Measurements from ENCODE around the gene RXFP3.

The RXFP3 gene

DNA sequence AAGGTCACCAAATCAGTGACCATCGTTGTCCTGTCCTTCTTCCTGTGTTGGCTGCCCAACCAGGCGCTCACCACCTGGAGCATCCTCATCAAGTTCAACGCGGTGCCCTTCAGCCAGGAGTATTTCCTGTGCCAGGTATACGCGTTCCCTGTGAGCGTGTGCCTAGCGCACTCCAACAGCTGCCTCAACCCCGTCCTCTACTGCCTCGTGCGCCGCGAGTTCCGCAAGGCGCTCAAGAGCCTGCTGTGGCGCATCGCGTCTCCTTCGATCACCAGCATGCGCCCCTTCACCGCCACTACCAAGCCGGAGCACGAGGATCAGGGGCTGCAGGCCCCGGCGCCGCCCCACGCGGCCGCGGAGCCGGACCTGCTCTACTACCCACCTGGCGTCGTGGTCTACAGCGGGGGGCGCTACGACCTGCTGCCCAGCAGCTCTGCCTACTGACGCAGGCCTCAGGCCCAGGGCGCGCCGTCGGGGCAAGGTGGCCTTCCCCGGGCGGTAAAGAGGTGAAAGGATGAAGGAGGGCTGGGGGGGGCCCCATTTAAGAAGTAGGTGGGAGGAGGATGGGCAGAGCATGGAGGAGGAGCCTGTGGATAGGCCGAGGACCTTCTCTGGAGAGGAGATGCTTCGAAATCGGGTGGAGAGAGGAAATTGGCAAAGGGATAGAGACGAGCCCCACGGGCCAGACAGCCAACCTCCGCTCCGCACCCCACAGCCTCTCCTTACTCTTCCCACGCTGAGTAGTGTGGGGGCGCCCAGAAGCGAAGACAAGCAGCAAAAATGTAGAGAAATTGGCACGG is 1.7 kb downstream of the RXFP3 start:
- Histone ChIP-seq H3K9me2 (replicated peaks; ENCODE audit: low read depth, low read length) (no peaks in the 10 kb centered on the region), H3K9me3 (ENCODE audit: insufficient read depth, low read depth, low read length) (no peaks in the 10 kb centered on the region), H3K36me3 (ENCODE audit: insufficient read depth, low read length) (no peaks in the 10 kb centered on the region), H3K4me2 (ENCODE audit: low read depth, low read length, poor library complexity, severe bottlenecking) (no peak overlapping the region), H3K4me3 (ENCODE audit: low read length, poor library complexity, severe bottlenecking) (no peak overlapping the region), H3K4me1 (ENCODE audit: insufficient read depth, low read length, poor library complexity, severe bottlenecking) (no peaks in the 10 kb centered on the region), H3K9ac (ENCODE audit: low read depth, low read length, poor library complexity, severe bottlenecking) (no peak overlapping the region), H2AFZ (ENCODE audit: low read length) (no peak overlapping the region), H3K27me3 (ENCODE audit: insufficient read depth, low read length, poor library complexity, severe bottlenecking) (peaks cover 5% of the 10 kb centered on the region), H4K20me1 (ENCODE audit: insufficient read depth, low read length, poor library complexity, severe bottlenecking) (no peaks in the 10 kb centered on the region), H3F3A (ENCODE audit: low read depth) (no peaks in the 10 kb centered on the region), H3K79me2 (ENCODE audit: insufficient read depth, low read length) (no peaks in the 10 kb centered on the region)
- TF ChIP-seq, protein P1, sequence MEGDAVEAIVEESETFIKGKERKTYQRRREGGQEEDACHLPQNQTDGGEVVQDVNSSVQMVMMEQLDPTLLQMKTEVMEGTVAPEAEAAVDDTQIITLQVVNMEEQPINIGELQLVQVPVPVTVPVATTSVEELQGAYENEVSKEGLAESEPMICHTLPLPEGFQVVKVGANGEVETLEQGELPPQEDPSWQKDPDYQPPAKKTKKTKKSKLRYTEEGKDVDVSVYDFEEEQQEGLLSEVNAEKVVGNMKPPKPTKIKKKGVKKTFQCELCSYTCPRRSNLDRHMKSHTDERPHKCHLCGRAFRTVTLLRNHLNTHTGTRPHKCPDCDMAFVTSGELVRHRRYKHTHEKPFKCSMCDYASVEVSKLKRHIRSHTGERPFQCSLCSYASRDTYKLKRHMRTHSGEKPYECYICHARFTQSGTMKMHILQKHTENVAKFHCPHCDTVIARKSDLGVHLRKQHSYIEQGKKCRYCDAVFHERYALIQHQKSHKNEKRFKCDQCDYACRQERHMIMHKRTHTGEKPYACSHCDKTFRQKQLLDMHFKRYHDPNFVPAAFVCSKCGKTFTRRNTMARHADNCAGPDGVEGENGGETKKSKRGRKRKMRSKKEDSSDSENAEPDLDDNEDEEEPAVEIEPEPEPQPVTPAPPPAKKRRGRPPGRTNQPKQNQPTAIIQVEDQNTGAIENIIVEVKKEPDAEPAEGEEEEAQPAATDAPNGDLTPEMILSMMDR (conservative IDR thresholded peaks at IDR 0.05; ENCODE audit: low read length) = no peak
- TF ChIP-seq EZH2phosphoT487 (IDR thresholded peaks at IDR 0.05; ENCODE audit: borderline replicate concordance) = no peak

DNA sequence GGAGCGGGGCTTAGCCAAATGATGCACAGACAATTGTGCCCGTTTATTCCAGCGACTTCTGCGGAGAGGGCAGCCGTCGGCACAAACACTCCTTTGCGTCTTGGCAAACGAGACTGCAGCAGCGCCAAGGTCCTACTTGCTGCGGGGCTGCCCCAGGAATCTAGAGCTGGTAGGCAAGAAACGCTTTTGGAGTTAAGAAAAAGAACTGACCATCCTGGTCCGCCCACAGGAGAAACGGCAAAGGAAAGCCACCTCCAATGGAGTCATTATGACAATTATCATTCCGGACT is 2.3 kb downstream of the RXFP3 start:
- Histone ChIP-seq H3F3A (ENCODE audit: low read depth) (no peaks in the 10 kb centered on the region), H3K9me3 (ENCODE audit: insufficient read depth, low read depth, low read length) (no peaks in the 10 kb centered on the region), H2AFZ (ENCODE audit: low read length) (no peak overlapping the region), H3K9ac (ENCODE audit: low read depth, low read length, poor library complexity, severe bottlenecking) (no peak overlapping the region), H3K79me2 (ENCODE audit: insufficient read depth, low read length) (no peaks in the 10 kb centered on the region), H3K4me1 (ENCODE audit: insufficient read depth, low read length, poor library complexity, severe bottlenecking) (no peaks in the 10 kb centered on the region), H4K20me1 (ENCODE audit: insufficient read depth, low read length, poor library complexity, severe bottlenecking) (no peaks in the 10 kb centered on the region), H3K4me2 (ENCODE audit: low read depth, low read length, poor library complexity, severe bottlenecking) (no peak overlapping the region), H3K9me2 (replicated peaks; ENCODE audit: low read depth, low read length) (no peaks in the 10 kb centered on the region), H3K27me3 (ENCODE audit: insufficient read depth, low read length, poor library complexity, severe bottlenecking) (peaks cover 5% of the 10 kb centered on the region), H3K36me3 (ENCODE audit: insufficient read depth, low read length) (no peaks in the 10 kb centered on the region), H3K4me3 (ENCODE audit: low read length, poor library complexity, severe bottlenecking) (no peak overlapping the region)
- TF ChIP-seq EZH2phosphoT487 (IDR thresholded peaks at IDR 0.05; ENCODE audit: borderline replicate concordance) = no peak
- TF ChIP-seq, protein P1 (conservative IDR thresholded peaks at IDR 0.05; ENCODE audit: low read length) = no peak

DNA sequence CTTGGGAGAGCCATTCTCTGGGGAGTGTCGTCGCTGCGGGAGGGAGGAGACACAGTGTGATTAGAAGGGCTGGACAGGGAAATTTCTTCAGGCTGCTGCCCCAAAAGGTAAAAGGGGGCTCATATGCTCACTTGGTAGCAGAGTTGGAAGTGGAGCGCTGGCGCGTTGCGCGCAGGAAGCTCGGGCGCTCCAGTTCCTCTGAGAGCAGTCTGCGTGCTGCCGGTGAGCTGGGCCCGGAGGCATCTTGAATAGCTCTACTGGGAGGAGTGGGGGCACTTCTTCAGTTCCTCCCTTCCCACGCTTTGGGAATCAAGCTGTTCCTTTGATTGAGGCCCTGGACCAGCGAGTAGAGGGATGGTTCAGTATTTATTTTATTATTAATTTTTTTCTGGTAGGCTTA is 2.7 kb downstream of the RXFP3 start:
- Histone ChIP-seq H2AFZ (ENCODE audit: low read length) (no peak overlapping the region), H4K20me1 (ENCODE audit: insufficient read depth, low read length, poor library complexity, severe bottlenecking) (no peaks in the 10 kb centered on the region), H3F3A (ENCODE audit: low read depth) (no peaks in the 10 kb centered on the region), H3K36me3 (ENCODE audit: insufficient read depth, low read length) (no peaks in the 10 kb centered on the region), H3K79me2 (ENCODE audit: insufficient read depth, low read length) (no peaks in the 10 kb centered on the region), H3K9ac (ENCODE audit: low read depth, low read length, poor library complexity, severe bottlenecking) (no peak overlapping the region), H3K4me2 (ENCODE audit: low read depth, low read length, poor library complexity, severe bottlenecking) (no peak overlapping the region), H3K9me3 (ENCODE audit: insufficient read depth, low read depth, low read length) (no peaks in the 10 kb centered on the region), H3K27me3 (ENCODE audit: insufficient read depth, low read length, poor library complexity, severe bottlenecking) (peaks cover 5% of the 10 kb centered on the region), H3K4me3 (ENCODE audit: low read length, poor library complexity, severe bottlenecking) (no peak overlapping the region), H3K4me1 (ENCODE audit: insufficient read depth, low read length, poor library complexity, severe bottlenecking) (no peaks in the 10 kb centered on the region), H3K9me2 (replicated peaks; ENCODE audit: low read depth, low read length) (no peaks in the 10 kb centered on the region)
- TF ChIP-seq, protein P1 (conservative IDR thresholded peaks at IDR 0.05; ENCODE audit: low read length) = no peak
- no peak for TF ChIP-seq EZH2phosphoT487 (IDR thresholded peaks at IDR 0.05; ENCODE audit: borderline replicate concordance)

Data from Loucy (cell line).